H9 (cell line): ENCODE results near the gene TDRD9. TPM values are rescaled to one million over a fixed set of nuclear protein-coding genes. Genes with fewer than 3 reads are reported as not detected.

Experiments
- DNase-seq: peaks from one replicate; pipeline ENCODE4 v3.0.0-alpha.2; 2017
- H2AFZ ChIP-seq: one replicate; pipeline ENCODE4 v1.6.1; 2013; ENCODE audit warnings: mild to moderate bottlenecking, low read length, control low read depth, moderate library complexity
- H2AK5ac ChIP-seq: 2 replicates; pipeline ENCODE4 v1.6.1; 2013; ENCODE audit warnings: low read length, control low read depth, mixed read lengths; ENCODE audit not compliant: insufficient read length
- H2BK120ac ChIP-seq: one replicate; pipeline ENCODE4 v1.6.1; 2013; ENCODE audit warnings: low read depth, mild to moderate bottlenecking, low read length, control low read depth, inconsistent platforms; ENCODE audit not compliant: poor library complexity, severe bottlenecking
- H2BK12ac ChIP-seq: 2 replicates; pipeline ENCODE4 v1.6.1; 2013; ENCODE audit warnings: low read length, control low read depth, mixed read lengths, low read depth; ENCODE audit not compliant: insufficient read length
- H2BK15ac ChIP-seq: 2 replicates; pipeline ENCODE4 v1.6.1; 2013; ENCODE audit warnings: low read depth, low read length, control low read depth
- H2BK20ac ChIP-seq: one replicate; pipeline ENCODE4 v1.6.1; 2013; ENCODE audit warnings: low read depth, mild to moderate bottlenecking, low read length, control low read depth, inconsistent platforms; ENCODE audit not compliant: poor library complexity, severe bottlenecking
- H2BK5ac ChIP-seq: 2 replicates; pipeline ENCODE4 v1.6.1; 2013; ENCODE audit warnings: low read length, control low read depth, mixed read lengths; ENCODE audit not compliant: insufficient read length
- H3K14ac ChIP-seq: 2 replicates; pipeline ENCODE4 v1.6.1; 2013; ENCODE audit warnings: low read length, control low read depth; ENCODE audit not compliant: insufficient read depth
- H3K18ac ChIP-seq: 2 replicates; pipeline ENCODE4 v1.6.1; 2013; ENCODE audit warnings: low read depth, mild to moderate bottlenecking, mixed read lengths, low read length, control low read depth; ENCODE audit not compliant: insufficient read length
- H3K23ac ChIP-seq: 2 replicates; pipeline ENCODE4 v1.6.1; 2013; ENCODE audit warnings: low read length, control low read depth, mixed read lengths, low read depth; ENCODE audit not compliant: insufficient read length
- H3K23me2 ChIP-seq: 2 replicates; pipeline ENCODE4 v1.6.1; 2013; ENCODE audit warnings: low read depth, mild to moderate bottlenecking, mixed read lengths, low read length, control low read depth; ENCODE audit not compliant: insufficient read length, poor library complexity, severe bottlenecking
- H3K27ac ChIP-seq: 2 replicates; pipeline ENCODE4 v1.5.1; 2013; ENCODE audit warnings: low read length, control low read depth, mixed read lengths, low read depth; ENCODE audit not compliant: insufficient read length
- H3K27me3 ChIP-seq: 2 replicates; pipeline ENCODE4 v1.6.1; 2013; ENCODE audit warnings: low read length, control low read depth, inconsistent platforms; ENCODE audit not compliant: insufficient read depth
- H3K4ac ChIP-seq: 2 replicates; pipeline ENCODE4 v1.6.1; 2013; ENCODE audit warnings: low read depth, mild to moderate bottlenecking, control low read depth, inconsistent platforms, low read length, moderate library complexity
- H3K4me1 ChIP-seq: 2 replicates; pipeline ENCODE4 v1.6.1; 2013; ENCODE audit warnings: low read length, control low read depth, inconsistent platforms; ENCODE audit not compliant: insufficient read depth
- H3K4me2 ChIP-seq: 2 replicates; pipeline ENCODE4 v1.6.1; 2013; ENCODE audit warnings: low read length, control low read depth, mixed read lengths; ENCODE audit not compliant: insufficient read length, insufficient read depth
- H3K56ac ChIP-seq: 2 replicates; pipeline ENCODE4 v1.6.1; 2013; ENCODE audit warnings: low read depth, mild to moderate bottlenecking, mixed read lengths, low read length, control low read depth; ENCODE audit not compliant: insufficient read length
- H3K79me1 ChIP-seq: 2 replicates; pipeline ENCODE4 v1.6.1; 2013; ENCODE audit warnings: low read depth, mild to moderate bottlenecking, moderate library complexity, low read length, control low read depth, inconsistent platforms; ENCODE audit not compliant: insufficient read depth, poor library complexity, severe bottlenecking
- H3K79me2 ChIP-seq: 2 replicates; pipeline ENCODE4 v1.6.1; 2013; ENCODE audit warnings: low read length, control low read depth, inconsistent platforms; ENCODE audit not compliant: insufficient read depth
- H3K9ac ChIP-seq: 2 replicates; pipeline ENCODE4 v1.6.1; 2013; ENCODE audit warnings: low read length, control low read depth, mixed read lengths; ENCODE audit not compliant: insufficient read length; ENCODE audit errors: extremely low read depth
- H3K9me3 ChIP-seq: one replicate; pipeline ENCODE4 v1.6.1; 2013; ENCODE audit warnings: low read depth, low read length, inconsistent platforms; ENCODE audit not compliant: control insufficient read depth
- H3T11ph ChIP-seq: one replicate; pipeline ENCODE4 v1.6.1; 2013; ENCODE audit warnings: mild to moderate bottlenecking, low read length, control low read depth, inconsistent platforms
- H4K20me1 ChIP-seq: one replicate; pipeline ENCODE4 v1.6.1; 2013; ENCODE audit not compliant: control insufficient read depth, insufficient read length, insufficient read depth
- H4K5ac ChIP-seq: 2 replicates; pipeline ENCODE4 v1.6.1; 2013; ENCODE audit warnings: low read depth, mild to moderate bottlenecking, mixed read lengths, low read length, control low read depth; ENCODE audit not compliant: insufficient read length
- H4K8ac ChIP-seq: replicated peaks from 2 replicates; pipeline ENCODE4 v1.6.1; 2013; ENCODE audit warnings: low read length, control low read depth, mixed read lengths, low read depth; ENCODE audit not compliant: insufficient read length
- H4K91ac ChIP-seq: 2 replicates; pipeline ENCODE4 v1.6.1; 2013; ENCODE audit warnings: low read depth, mild to moderate bottlenecking, moderate library complexity, mixed read lengths, low read length, control low read depth; ENCODE audit not compliant: insufficient read length
- H3K27ac Mint-ChIP-seq, 3 experiments: 2 replicates in 2 of 3; 3 replicates in 1 of 3; pipeline ENCODE4 v1.8.0; 2020 to 2021; ENCODE audit warnings: mixed read lengths in 3 of 3, mild to moderate bottlenecking in 1 of 3, moderate library complexity in 1 of 3
- H3K27me3 Mint-ChIP-seq: 2 replicates; pipeline ENCODE4 v1.8.0; 2021; ENCODE audit warnings: low read depth, mild to moderate bottlenecking, moderate library complexity, mixed read lengths
- H3K36me3 Mint-ChIP-seq, 3 experiments: 2 replicates in 2 of 3; 3 replicates in 1 of 3; pipeline ENCODE4 v1.8.0; 2020 to 2021; ENCODE audit warnings: low read depth in 3 of 3, mixed read lengths in 3 of 3; ENCODE audit not compliant: insufficient read depth in 1 of 3
- H3K4me1 Mint-ChIP-seq, 2 experiments: 2 replicates each; pipeline ENCODE4 v1.8.0; 2020; ENCODE audit warnings: mixed read lengths in 2 of 2
- H3K4me3 Mint-ChIP-seq, 2 experiments: 2 replicates in 1 of 2; 3 replicates in 1 of 2; pipeline ENCODE4 v1.8.0; 2020 to 2021; ENCODE audit warnings: mild to moderate bottlenecking in 2 of 2, mixed read lengths in 2 of 2, moderate library complexity in 1 of 2
- H3K9me3 Mint-ChIP-seq, 2 experiments: 2 replicates in 1 of 2; 3 replicates in 1 of 2; pipeline ENCODE4 v1.8.0; 2020; ENCODE audit warnings: mild to moderate bottlenecking in 2 of 2, mixed read lengths in 2 of 2, moderate library complexity in 1 of 2
- CTCF ChIP-seq: fragments of 200-600 bp; sonication (generic); conservative IDR thresholded peaks from 3 replicates; pipeline ENCODE4 v1.8.0; 2021; ENCODE audit warnings: antibody characterized with exemption, mild to moderate bottlenecking
- WGBS: extraction: QIAGEN DNeasy Blood & Tissue Kit; methylation state at CpG from one replicate; pipeline ENCODE4 v1.1.7; 2013; ENCODE audit warnings: missing lambda C conversion rate, low lambda C conversion rate, mixed read lengths; ENCODE audit not compliant: insufficient read length; ENCODE audit errors: extremely low coverage; 5-methylcytosine and 5-hydroxymethylcytosine counted together
- total RNA-seq: library from RNA; stranded (reverse); gene quantifications from 2 replicates; pipeline ENCODE4 v1.2.1, GENCODE V29; 2021

TDRD9 gene
- total RNA-seq, 1 experiment from 2014 or later, result not detected

- H4K20me1 ChIP-seq, result no peaks in the 10 kb centered on the region
- H3K56ac ChIP-seq, result no peak overlapping the region
- no peaks in the 10 kb centered on the region for H3K9me3 ChIP-seq
- no peak overlapping the region for H2BK5ac ChIP-seq
- no peak overlapping the region for H3K9ac ChIP-seq
- H3K79me1 ChIP-seq, result no peaks in the 10 kb centered on the region
- no peaks in the 10 kb centered on the region for H3K79me2 ChIP-seq
- Mint-ChIP-seq H3K36me3 (no peaks in the 10 kb centered on the region), H3K27ac (no peak overlapping the region), H3K27me3 (no peaks in the 10 kb centered on the region), H3K4me3 (no peak overlapping the region), H3K9me3 (no peaks in the 10 kb centered on the region), H3K4me1 (peaks cover 3 to 7% of the 10 kb centered on the region in 2 experiments; a peak in 3 of 4 replicates)
- no peak overlapping the region for H2AK5ac ChIP-seq
- H2BK120ac ChIP-seq, result no peak overlapping the region
- H2AFZ ChIP-seq, result no peak overlapping the region
- no peak overlapping the region for H3K23ac ChIP-seq
- no peak overlapping the region for H3K14ac ChIP-seq
- WGBS, result no CpG with 5 or more reads among the region's 5 CpGs
- H3T11ph ChIP-seq, result no peak overlapping the region
- H3K23me2 ChIP-seq, result no peaks in the 10 kb centered on the region
- H3K4me2 ChIP-seq, result no peak overlapping the region
- no peak overlapping the region for H2BK20ac ChIP-seq
- no peak overlapping the region for H2BK12ac ChIP-seq
- no peak for TF ChIP-seq CTCF
- no peak for DNase-seq
- H4K8ac ChIP-seq, result no peak overlapping the region
- H2BK15ac ChIP-seq, result no peak overlapping the region
- no peaks in the 10 kb centered on the region for H3K27me3 ChIP-seq
- no peak overlapping the region for H4K5ac ChIP-seq
- H3K4ac ChIP-seq, result no peak overlapping the region
- H3K4me1 ChIP-seq, result no peaks in the 10 kb centered on the region
- H3K18ac ChIP-seq, result no peak overlapping the region
- H3K27ac ChIP-seq, result no peak overlapping the region
- no peak overlapping the region for H4K91ac ChIP-seq
Measured at GRCh38 chr14:103995876-103996275, 67.6 kb downstream of the TDRD9 start.
